ENCODE results near the gene ZNF503.

The ZNF503 gene

GRCh38 chr10:75426880-75427279 is 25.3 kb upstream of the ZNF503 start:
- Histone ChIP-seq H3K36me3 (no peaks in the 10 kb centered on the region), H3K4me1 (peaks cover 0 to 13% (median 7%) of the 10 kb centered on the region in 4 donors), H3K9me3 (no peaks in the 10 kb centered on the region), H3K27ac (no peak overlapping the region), H3K27me3 (no peaks in the 10 kb centered on the region), H3K4me3 (no peak overlapping the region)
- no peak for DNase-seq
- intact Hi-C loops (cut with DNase I; ENCODE audit: low total_unique reads) = no loop called here
- no peak for TF ChIP-seq CTCF (IDR thresholded peaks at IDR 0.05)

GRCh38 chr10:75425291-75426079 is 23.9 kb upstream of the ZNF503 start:
- Histone ChIP-seq H3K9me3 (no peaks in the 10 kb centered on the region), H3K4me1 (peaks cover 0 to 1% (median 0%) of the 10 kb centered on the region in 4 donors), H3K27ac (no peak overlapping the region), H3K27me3 (no peaks in the 10 kb centered on the region), H3K4me3 (no peak overlapping the region), H3K36me3 (no peaks in the 10 kb centered on the region)
- intact Hi-C loops (cut with DNase I; ENCODE audit: low total_unique reads) = no loop called here
- no peak for TF ChIP-seq CTCF (IDR thresholded peaks at IDR 0.05)
- no peak for DNase-seq

GRCh38 chr10:75424571-75424970 is 23.0 kb upstream of the ZNF503 start:
- no peak overlapping the region for H3K27ac ChIP-seq
- H3K36me3 ChIP-seq = no peaks in the 10 kb centered on the region
- no peak for TF ChIP-seq CTCF (IDR thresholded peaks at IDR 0.05)
- no peak for DNase-seq
- H3K4me3 ChIP-seq = no peak overlapping the region
- H3K9me3 ChIP-seq = no peaks in the 10 kb centered on the region
- H3K4me1 ChIP-seq = no peaks in the 10 kb centered on the region
- intact Hi-C loops (cut with DNase I; ENCODE audit: low total_unique reads) = no loop called here
- H3K27me3 ChIP-seq = no peaks in the 10 kb centered on the region

- H3K4me3 ChIP-seq = no peak overlapping the region
- DNase-seq = no peak
- peaks cover 0 to 3% of the 10 kb centered on the region in 2 donors for H3K27me3 ChIP-seq
- intact Hi-C loops (cut with DNase I; ENCODE audit: low total_unique reads) = no loop called here
- H3K36me3 ChIP-seq = no peaks in the 10 kb centered on the region
- no peaks in the 10 kb centered on the region for H3K9me3 ChIP-seq
- H3K27ac ChIP-seq = no peak overlapping the region
- H3K4me1 ChIP-seq = no peaks in the 10 kb centered on the region
- no peak for TF ChIP-seq CTCF (IDR thresholded peaks at IDR 0.05)
These were observed 21.3 kb upstream of the ZNF503 start for GRCh38 chr10:75422913-75423312.

GRCh38 chr10:75418712-75419111 is 17.1 kb upstream of the ZNF503 start:
- intact Hi-C loops (cut with DNase I; ENCODE audit: low total_unique reads) = no loop called here
- H3K4me1 ChIP-seq = no peaks in the 10 kb centered on the region
- no peaks in the 10 kb centered on the region for H3K9me3 ChIP-seq
- H3K27me3 ChIP-seq = peaks cover 0 to 7% of the 10 kb centered on the region in 2 donors
- no peak for TF ChIP-seq CTCF (IDR thresholded peaks at IDR 0.05)
- H3K36me3 ChIP-seq = no peaks in the 10 kb centered on the region
- H3K27ac ChIP-seq = no peak overlapping the region
- DNase-seq = no peak
- H3K4me3 ChIP-seq = no peak overlapping the region
